Measurements from ENCODE around the gene MEX3C.

MEX3C gene

DNA sequence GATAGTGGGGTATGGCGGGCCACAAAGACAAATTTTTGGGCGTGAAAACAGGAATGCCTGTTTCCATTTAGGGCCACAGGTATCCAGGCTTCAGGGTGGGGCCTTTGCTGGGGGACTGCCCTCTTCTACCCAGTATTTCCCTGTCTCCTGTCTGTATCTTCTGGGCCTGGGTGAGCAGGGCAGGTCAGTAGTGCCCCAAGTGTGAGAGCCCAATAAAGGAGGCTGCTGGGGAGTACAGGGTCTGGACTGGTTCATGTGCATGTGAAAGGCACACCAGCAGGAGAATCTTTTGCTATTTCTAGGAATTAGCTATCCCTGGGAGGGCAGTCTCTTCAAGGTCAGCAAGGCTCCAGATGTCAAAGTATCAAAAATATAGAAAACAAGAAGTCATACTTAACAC lies 71.5 kb downstream of the MEX3C start:
- no peak for TF ChIP-seq CTCF (IDR thresholded peaks at IDR 0.05)
